Fibroblast of the aortic adventitia (primary cell): ENCODE data around the gene ARHGEF4. TPM values are rescaled to one million over a fixed set of nuclear protein-coding genes. Genes with fewer than 3 reads are reported as not detected.

Experiments
- DNase-seq: peaks from one replicate; pipeline ENCODE4 v3.0.0-alpha.2; 2010; ENCODE audit warnings: low read depth
- H3K4me3 ChIP-seq: 2 replicates; pipeline ENCODE4 v1.5.1; 2011; ENCODE audit warnings: low read depth, mild to moderate bottlenecking, control low read depth, low read length, moderate library complexity
- CTCF ChIP-seq: IDR thresholded peaks from 2 replicates; pipeline ENCODE4 v1.5.1; 2011; ENCODE audit warnings: mild to moderate bottlenecking, low read length, control low read depth, inconsistent platforms; ENCODE audit not compliant: insufficient read depth
- total RNA-seq: library from RNA; depleted of rRNA; stranded (reverse); fragments of >200 nt; gene quantifications from 2 replicates; pipeline ENCODE4 v1.2.3, GENCODE V29; 2012; ENCODE audit warnings: low replicate concordance

Gene ARHGEF4
- 5.2 and 9.8 TPM in 2 replicates for total RNA-seq

GRCh38 chr2:130836501-130837174 is at the start of gene ARHGEF4:
Gene ARHGEF4, plus strand, starts transcription at chr2:130836914. Its CDS starts 40 bp downstream, at chr2:130836954.
- DNase-seq = no peak
- TF ChIP-seq CTCF = no peak
- no peak within 1 kb of the TSS for H3K4me3 ChIP-seq

GRCh38 chr2:130787841-130788240 is 48.9 kb upstream of the ARHGEF4 start:
- no peak for DNase-seq
- H3K4me3 ChIP-seq = no peak overlapping the region
- TF ChIP-seq CTCF = no peak

GRCh38 chr2:130790312-130790711 is 46.4 kb upstream of the ARHGEF4 start:
- TF ChIP-seq CTCF = no peak

GRCh38 chr2:130790804-130791616 is 45.7 kb upstream of the ARHGEF4 start:
- H3K4me3 ChIP-seq = no peak overlapping the region
- no peak for DNase-seq
- TF ChIP-seq CTCF = no peak

More at GRCh38 chr2:130790312-130790711, 46.4 kb upstream of the ARHGEF4 start:
- no peak overlapping the region for H3K4me3 ChIP-seq
- no peak for DNase-seq

GRCh38 chr2:130791617-130791939 is 45.1 kb upstream of the ARHGEF4 start:
- no peak for DNase-seq
- TF ChIP-seq CTCF = no peak

GRCh38 chr2:130795431-130795830 is 41.3 kb upstream of the ARHGEF4 start:
- no peak for TF ChIP-seq CTCF
- DNase-seq = no peak

More at GRCh38 chr2:130791617-130791939, 45.1 kb upstream of the ARHGEF4 start:
- H3K4me3 ChIP-seq = no peak overlapping the region

More at GRCh38 chr2:130795431-130795830, 41.3 kb upstream of the ARHGEF4 start:
- no peak overlapping the region for H3K4me3 ChIP-seq
